ENCODE results near the gene GATAD2B.

DNA sequence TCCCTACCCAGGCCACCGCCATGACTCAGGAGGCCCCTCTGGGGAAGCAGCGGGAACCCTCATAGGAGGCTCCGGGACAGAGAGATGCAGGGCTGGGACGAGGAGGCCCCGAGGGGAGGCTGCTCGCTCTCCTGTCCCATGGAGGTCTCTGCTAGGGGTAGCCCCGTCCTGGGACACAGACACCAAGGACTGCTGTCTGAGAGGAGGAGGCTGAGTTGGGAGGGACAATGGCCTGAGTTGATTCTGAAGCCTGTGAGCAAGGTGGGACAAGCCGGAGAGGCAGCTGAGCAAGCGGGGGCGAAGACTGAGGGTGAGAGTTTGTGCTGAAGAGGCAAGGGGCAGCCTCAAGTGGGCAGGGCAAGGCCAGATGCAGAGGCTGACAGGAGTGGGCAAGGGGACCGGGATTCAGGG, 130.1 kb downstream of the GATAD2B start:
- TF ChIP-seq, protein P1, sequence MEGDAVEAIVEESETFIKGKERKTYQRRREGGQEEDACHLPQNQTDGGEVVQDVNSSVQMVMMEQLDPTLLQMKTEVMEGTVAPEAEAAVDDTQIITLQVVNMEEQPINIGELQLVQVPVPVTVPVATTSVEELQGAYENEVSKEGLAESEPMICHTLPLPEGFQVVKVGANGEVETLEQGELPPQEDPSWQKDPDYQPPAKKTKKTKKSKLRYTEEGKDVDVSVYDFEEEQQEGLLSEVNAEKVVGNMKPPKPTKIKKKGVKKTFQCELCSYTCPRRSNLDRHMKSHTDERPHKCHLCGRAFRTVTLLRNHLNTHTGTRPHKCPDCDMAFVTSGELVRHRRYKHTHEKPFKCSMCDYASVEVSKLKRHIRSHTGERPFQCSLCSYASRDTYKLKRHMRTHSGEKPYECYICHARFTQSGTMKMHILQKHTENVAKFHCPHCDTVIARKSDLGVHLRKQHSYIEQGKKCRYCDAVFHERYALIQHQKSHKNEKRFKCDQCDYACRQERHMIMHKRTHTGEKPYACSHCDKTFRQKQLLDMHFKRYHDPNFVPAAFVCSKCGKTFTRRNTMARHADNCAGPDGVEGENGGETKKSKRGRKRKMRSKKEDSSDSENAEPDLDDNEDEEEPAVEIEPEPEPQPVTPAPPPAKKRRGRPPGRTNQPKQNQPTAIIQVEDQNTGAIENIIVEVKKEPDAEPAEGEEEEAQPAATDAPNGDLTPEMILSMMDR (conservative IDR thresholded peaks at IDR 0.05 in 1 of 2, IDR thresholded peaks at IDR 0.05 in 1 of 2; ENCODE audit: low read depth in 1 of 2, low read length in 2 of 2) = no peak
- no peak for TF ChIP-seq EZH2 (IDR thresholded peaks at IDR 0.05; ENCODE audit: low read length, missing control alignments)

Measured in fibroblast of lung (primary cell).